ENCODE data around the gene ERC2.

- TF ChIP-seq, protein P1, sequence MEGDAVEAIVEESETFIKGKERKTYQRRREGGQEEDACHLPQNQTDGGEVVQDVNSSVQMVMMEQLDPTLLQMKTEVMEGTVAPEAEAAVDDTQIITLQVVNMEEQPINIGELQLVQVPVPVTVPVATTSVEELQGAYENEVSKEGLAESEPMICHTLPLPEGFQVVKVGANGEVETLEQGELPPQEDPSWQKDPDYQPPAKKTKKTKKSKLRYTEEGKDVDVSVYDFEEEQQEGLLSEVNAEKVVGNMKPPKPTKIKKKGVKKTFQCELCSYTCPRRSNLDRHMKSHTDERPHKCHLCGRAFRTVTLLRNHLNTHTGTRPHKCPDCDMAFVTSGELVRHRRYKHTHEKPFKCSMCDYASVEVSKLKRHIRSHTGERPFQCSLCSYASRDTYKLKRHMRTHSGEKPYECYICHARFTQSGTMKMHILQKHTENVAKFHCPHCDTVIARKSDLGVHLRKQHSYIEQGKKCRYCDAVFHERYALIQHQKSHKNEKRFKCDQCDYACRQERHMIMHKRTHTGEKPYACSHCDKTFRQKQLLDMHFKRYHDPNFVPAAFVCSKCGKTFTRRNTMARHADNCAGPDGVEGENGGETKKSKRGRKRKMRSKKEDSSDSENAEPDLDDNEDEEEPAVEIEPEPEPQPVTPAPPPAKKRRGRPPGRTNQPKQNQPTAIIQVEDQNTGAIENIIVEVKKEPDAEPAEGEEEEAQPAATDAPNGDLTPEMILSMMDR (IDR thresholded peaks at IDR 0.05) = no peak
- no peak for TF ChIP-seq ZFX (IDR thresholded peaks at IDR 0.05; ENCODE audit: borderline replicate concordance)
Observed at GRCh38 chr3:55585856-55586255, 882.4 kb downstream of the ERC2 start.

All from 22Rv1 (cell line).